Memory B cell (primary cell): ENCODE measurements around the gene DMXL2.
"Not testable (repeated sequence)": the region's sequence is repeated elsewhere in the genome, so short reads cannot be mapped to it uniquely, and the experiment has no call there.

ENCODE experiments used
- ATAC-seq: fragments of 150-1000 bp; cut with Tn5 transposase; 2 replicates; pipeline ENCODE4 v1.10.0; 2021; ENCODE audit warnings: low read depth, mild to moderate bottlenecking, moderate library complexity
- DNase-seq, 2 donors: peaks; one replicate each; pipeline ENCODE4 v3.0.0; 2022; ENCODE audit warnings: low spot score in 2 of 2
- H3K27ac Mint-ChIP-seq: one replicate; pipeline ENCODE4 v1.8.0; 2022; ENCODE audit warnings: mild to moderate bottlenecking, moderate library complexity, mixed read lengths
- H3K27me3 Mint-ChIP-seq: one replicate; pipeline ENCODE4 v1.8.0; 2022; ENCODE audit warnings: mixed read lengths
- H3K36me3 Mint-ChIP-seq: one replicate; pipeline ENCODE4 v1.8.0; 2022; ENCODE audit warnings: mild to moderate bottlenecking, mixed read lengths
- H3K4me1 Mint-ChIP-seq: one replicate; pipeline ENCODE4 v1.8.0; 2022; ENCODE audit warnings: mixed read lengths
- H3K4me3 Mint-ChIP-seq: one replicate; pipeline ENCODE4 v1.8.0; 2022; ENCODE audit warnings: mild to moderate bottlenecking, moderate library complexity, mixed read lengths
- H3K9me3 Mint-ChIP-seq: one replicate; pipeline ENCODE4 v1.8.0; 2022; ENCODE audit warnings: mixed read lengths

DMXL2 gene

GRCh38 chr15:51613951-51614350 lies 8.6 kb downstream of the DMXL2 start:
- ATAC-seq, result no peak
- no peak overlapping the region for H3K4me3 Mint-ChIP-seq

DNA sequence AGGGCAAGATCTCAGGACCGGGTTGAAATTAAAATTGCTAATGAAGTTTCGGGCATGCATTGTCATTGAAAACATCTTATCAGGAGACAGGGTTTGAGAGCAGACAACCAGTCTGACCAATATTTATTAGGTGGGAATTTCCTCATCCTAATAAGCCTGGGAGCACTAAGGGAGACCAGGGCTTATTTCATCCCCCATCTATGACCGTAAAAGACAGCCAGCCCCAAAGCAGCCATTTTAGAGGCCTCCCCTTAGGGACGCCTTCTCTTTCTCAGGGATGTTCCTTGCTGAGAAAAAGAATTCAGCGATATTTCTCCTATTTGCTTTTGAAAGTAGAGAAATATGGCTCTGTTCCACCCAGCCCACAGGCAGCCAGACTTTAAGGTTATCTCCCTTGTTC lies 9.9 kb downstream of the DMXL2 start:
- not testable (repeated sequence) for H3K4me1 Mint-ChIP-seq, H3K27ac Mint-ChIP-seq, H3K36me3 Mint-ChIP-seq, DNase-seq, H3K9me3 Mint-ChIP-seq, ATAC-seq, H3K4me3 Mint-ChIP-seq, H3K27me3 Mint-ChIP-seq

More at GRCh38 chr15:51613951-51614350, 8.6 kb downstream of the DMXL2 start:
- H3K4me1 Mint-ChIP-seq, result no peaks in the 10 kb centered on the region
- no peak for DNase-seq
- H3K9me3 Mint-ChIP-seq, result no peaks in the 10 kb centered on the region
- H3K27me3 Mint-ChIP-seq, result no peaks in the 10 kb centered on the region
- H3K36me3 Mint-ChIP-seq, result no peaks in the 10 kb centered on the region
- H3K27ac Mint-ChIP-seq, result no peak overlapping the region

DNA sequence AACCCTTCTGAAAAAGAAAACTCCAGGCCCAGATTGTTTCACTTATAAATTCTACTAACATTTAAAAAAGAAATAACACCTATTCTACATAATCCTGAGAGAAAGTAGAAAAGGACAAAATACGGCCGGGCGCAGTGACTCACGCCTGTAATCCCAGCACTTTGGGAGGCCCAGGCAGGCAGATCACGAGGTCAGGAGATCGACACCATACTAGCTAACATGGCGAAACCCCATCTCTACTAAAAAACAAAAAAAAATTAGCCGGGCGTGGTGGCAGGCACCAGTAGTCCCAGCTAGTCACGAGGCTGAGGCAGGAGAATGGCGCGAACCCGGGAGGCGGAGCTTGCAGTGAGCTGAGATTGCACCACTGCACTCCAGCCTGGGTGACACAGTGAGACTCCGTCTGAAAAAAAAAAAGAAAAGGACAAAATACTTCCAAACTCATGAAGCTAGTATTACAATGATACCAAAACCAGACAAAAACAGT lies 19.1 kb downstream of the DMXL2 start:
- H3K4me1 Mint-ChIP-seq, H3K9me3 Mint-ChIP-seq, H3K27ac Mint-ChIP-seq, DNase-seq, ATAC-seq, H3K36me3 Mint-ChIP-seq, H3K4me3 Mint-ChIP-seq, H3K27me3 Mint-ChIP-seq: not testable (repeated sequence)

- no peak overlapping the region for H3K27ac Mint-ChIP-seq
- H3K27me3 Mint-ChIP-seq, result peaks cover 9% of the 10 kb centered on the region
- H3K9me3 Mint-ChIP-seq, result no peaks in the 10 kb centered on the region
These were observed 19.6 kb downstream of the DMXL2 start for GRCh38 chr15:51603002-51603401.

DNA sequence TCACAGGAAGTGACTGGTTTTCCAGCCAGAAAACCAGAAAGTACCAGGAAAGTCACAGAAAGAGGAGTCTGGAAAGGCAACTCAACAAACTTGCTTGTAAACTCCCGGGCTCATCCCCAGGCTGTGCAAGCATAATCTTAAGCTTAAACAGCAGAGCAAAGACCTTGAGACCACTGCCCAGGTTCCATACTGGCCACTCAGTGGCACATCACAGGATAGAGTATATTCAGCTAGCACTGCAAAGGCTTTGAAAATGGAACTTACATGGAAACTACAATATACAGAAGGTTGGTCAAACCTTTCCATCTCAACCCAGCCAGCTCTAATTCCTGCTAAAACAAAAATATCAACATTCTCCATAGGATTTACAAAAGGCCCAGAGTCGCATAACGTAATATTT lies 20.1 kb downstream of the DMXL2 start:
- Mint-ChIP-seq H3K36me3 (peaks cover 1% of the 10 kb centered on the region), H3K9me3 (no peaks in the 10 kb centered on the region), H3K27me3 (peaks cover 9% of the 10 kb centered on the region), H3K27ac (no peak overlapping the region), H3K4me1 (peaks cover 7% of the 10 kb centered on the region), H3K4me3 (no peak overlapping the region)
- DNase-seq (no peak), ATAC-seq (no peak)

More at GRCh38 chr15:51603002-51603401, 19.6 kb downstream of the DMXL2 start:
- Mint-ChIP-seq H3K36me3 (peaks cover 1% of the 10 kb centered on the region), H3K4me1 (peaks cover 7% of the 10 kb centered on the region), H3K4me3 (no peak overlapping the region)
- DNase-seq (no peak), ATAC-seq (no peak)

GRCh38 chr15:51601801-51602200 lies 20.8 kb downstream of the DMXL2 start:
- ATAC-seq (no peak), DNase-seq (no peak)
- no peak overlapping the region for H3K27ac Mint-ChIP-seq
- H3K27me3 Mint-ChIP-seq, result peaks cover 9% of the 10 kb centered on the region
- H3K9me3 Mint-ChIP-seq, result no peaks in the 10 kb centered on the region
- H3K4me1 Mint-ChIP-seq, result peaks cover 7% of the 10 kb centered on the region
- peaks cover 1% of the 10 kb centered on the region for H3K36me3 Mint-ChIP-seq
- no peak overlapping the region for H3K4me3 Mint-ChIP-seq

DNA sequence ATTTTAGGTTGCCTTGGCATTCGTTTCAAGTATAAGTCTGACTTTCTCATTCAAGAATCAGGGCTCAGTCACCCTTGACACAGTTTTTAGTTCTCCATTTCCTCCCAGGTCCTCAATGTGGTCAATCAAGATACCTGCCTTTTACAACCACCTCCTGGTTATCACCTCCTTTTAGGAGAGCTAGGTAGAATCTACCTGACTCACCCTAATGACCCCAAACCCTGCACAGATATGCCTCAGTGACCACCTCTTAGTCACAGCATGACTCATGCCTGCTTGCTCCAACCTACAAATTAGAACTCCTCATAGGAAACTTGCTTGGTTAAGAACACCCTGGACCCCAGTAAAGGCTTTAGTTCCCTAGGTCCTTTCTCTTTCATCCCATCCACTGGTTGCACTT lies 22.5 kb downstream of the DMXL2 start:
- Mint-ChIP-seq H3K27me3 (peaks cover 9% of the 10 kb centered on the region), H3K36me3 (peaks cover 1% of the 10 kb centered on the region), H3K27ac (no peak overlapping the region), H3K4me3 (no peak overlapping the region), H3K9me3 (no peaks in the 10 kb centered on the region), H3K4me1 (peaks cover 7% of the 10 kb centered on the region)
- no peak for DNase-seq
- no peak for ATAC-seq

- peaks cover 7% of the 10 kb centered on the region for H3K27me3 Mint-ChIP-seq
- H3K27ac Mint-ChIP-seq, result no peak overlapping the region
- DNase-seq, result no peak
- H3K9me3 Mint-ChIP-seq, result peaks cover 4% of the 10 kb centered on the region
- no peak for ATAC-seq
- no peak overlapping the region for H3K4me3 Mint-ChIP-seq
- peaks cover 9% of the 10 kb centered on the region for H3K36me3 Mint-ChIP-seq
- H3K4me1 Mint-ChIP-seq, result no peaks in the 10 kb centered on the region
These were observed 32.5 kb downstream of the DMXL2 start for GRCh38 chr15:51589881-51590568.

DNA sequence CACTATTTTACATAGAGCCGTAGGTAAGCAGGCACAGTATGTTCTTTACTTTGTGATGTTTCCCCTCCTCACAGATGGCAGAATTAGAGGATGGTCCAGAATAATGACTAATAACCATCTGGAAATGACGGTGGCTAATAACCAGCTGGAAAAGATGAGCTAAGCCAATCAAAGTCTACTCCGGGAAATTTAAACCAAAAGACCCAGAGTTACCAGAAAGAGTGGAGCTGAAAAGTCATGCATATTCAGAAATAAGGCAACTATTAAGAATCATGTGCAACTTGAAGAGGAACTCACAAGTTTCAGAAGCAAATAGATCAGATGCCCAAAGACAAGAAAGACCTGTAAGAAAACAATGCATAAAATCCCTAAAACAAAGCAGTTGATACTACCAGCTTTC lies 33.6 kb downstream of the DMXL2 start:
- DNase-seq (no peak), ATAC-seq (no peak)
- no peak overlapping the region for H3K27ac Mint-ChIP-seq
- peaks cover 7% of the 10 kb centered on the region for H3K27me3 Mint-ChIP-seq
- H3K4me3 Mint-ChIP-seq, result no peak overlapping the region
- peaks cover 8% of the 10 kb centered on the region for H3K36me3 Mint-ChIP-seq
- H3K9me3 Mint-ChIP-seq, result peaks cover 4% of the 10 kb centered on the region
- H3K4me1 Mint-ChIP-seq, result no peaks in the 10 kb centered on the region

DNA sequence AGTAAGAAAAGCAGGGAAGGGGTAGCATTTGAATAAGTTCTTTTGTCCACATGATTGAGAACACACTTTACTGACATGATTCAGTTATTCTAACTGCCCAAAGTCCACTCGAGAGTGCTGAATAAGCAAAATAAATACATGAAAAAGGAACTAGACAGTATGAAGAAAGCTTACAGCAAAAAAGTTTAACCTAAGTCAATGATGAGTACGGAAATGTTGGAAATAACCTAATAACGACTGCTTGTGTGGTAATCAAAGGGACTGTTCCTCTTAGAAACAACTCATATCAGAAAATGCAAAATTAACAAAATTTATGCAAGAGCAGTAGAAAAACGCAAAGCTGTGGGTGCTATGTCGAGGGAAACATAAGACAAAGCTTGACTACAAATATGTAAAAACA lies 36.6 kb downstream of the DMXL2 start:
- peaks cover 2% of the 10 kb centered on the region for H3K36me3 Mint-ChIP-seq
- no peak for DNase-seq
- no peak overlapping the region for H3K4me3 Mint-ChIP-seq
- no peak overlapping the region for H3K27ac Mint-ChIP-seq
- H3K9me3 Mint-ChIP-seq, result peaks cover 3% of the 10 kb centered on the region
- no peak for ATAC-seq
- H3K27me3 Mint-ChIP-seq, result peaks cover 3% of the 10 kb centered on the region
- no peaks in the 10 kb centered on the region for H3K4me1 Mint-ChIP-seq

- DNase-seq (no peak), ATAC-seq (no peak)
- H3K4me3 Mint-ChIP-seq, result no peak overlapping the region
- H3K27ac Mint-ChIP-seq, result no peak overlapping the region
- no peaks in the 10 kb centered on the region for H3K36me3 Mint-ChIP-seq
- no peaks in the 10 kb centered on the region for H3K27me3 Mint-ChIP-seq
- peaks cover 3% of the 10 kb centered on the region for H3K9me3 Mint-ChIP-seq
- no peaks in the 10 kb centered on the region for H3K4me1 Mint-ChIP-seq
These were observed 41.6 kb downstream of the DMXL2 start for GRCh38 chr15:51580982-51581381.

GRCh38 chr15:51580385-51580784 lies 42.2 kb downstream of the DMXL2 start:
- Mint-ChIP-seq H3K4me1 (no peaks in the 10 kb centered on the region), H3K27me3 (no peaks in the 10 kb centered on the region), H3K9me3 (peaks cover 3% of the 10 kb centered on the region), H3K4me3 (no peak overlapping the region), H3K27ac (no peak overlapping the region), H3K36me3 (no peaks in the 10 kb centered on the region)
- no peak for ATAC-seq
- no peak for DNase-seq

DNA sequence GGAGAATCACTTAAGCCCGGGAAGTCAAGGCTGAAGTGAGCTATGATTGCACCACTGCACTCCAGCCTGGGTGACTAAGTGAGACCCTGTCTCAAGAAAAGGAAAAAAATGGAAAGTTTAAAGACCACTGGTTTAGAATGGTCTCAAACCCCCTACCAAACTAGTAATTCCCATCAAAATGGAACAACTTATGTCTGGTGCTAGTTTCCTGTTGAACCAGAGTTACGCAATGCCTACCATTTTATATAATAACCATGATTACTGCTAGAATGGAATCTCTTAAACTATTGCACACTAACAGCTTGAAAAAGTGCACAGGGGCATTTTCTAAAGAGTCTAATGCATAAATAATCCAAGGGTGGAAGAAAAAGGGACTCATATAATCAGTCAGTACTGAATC lies 43.6 kb downstream of the DMXL2 start:
- H3K4me1 Mint-ChIP-seq, result no peaks in the 10 kb centered on the region
- H3K9me3 Mint-ChIP-seq, result peaks cover 3% of the 10 kb centered on the region
- H3K4me3 Mint-ChIP-seq, result no peak overlapping the region
- ATAC-seq (no peak), DNase-seq (no peak)
- no peaks in the 10 kb centered on the region for H3K27me3 Mint-ChIP-seq
- no peaks in the 10 kb centered on the region for H3K36me3 Mint-ChIP-seq
- H3K27ac Mint-ChIP-seq, result no peak overlapping the region

- H3K27ac Mint-ChIP-seq, result no peak overlapping the region
- no peak overlapping the region for H3K4me3 Mint-ChIP-seq
- DNase-seq, result no peak
- H3K27me3 Mint-ChIP-seq, result no peaks in the 10 kb centered on the region
- H3K4me1 Mint-ChIP-seq, result no peaks in the 10 kb centered on the region
- H3K9me3 Mint-ChIP-seq, result peaks cover 3% of the 10 kb centered on the region
- ATAC-seq, result no peak
- no peaks in the 10 kb centered on the region for H3K36me3 Mint-ChIP-seq
These were observed 44.8 kb downstream of the DMXL2 start for GRCh38 chr15:51577636-51578304.
